H9 (cell line): ENCODE data around the gene ATRX. TPM values are rescaled to one million over a fixed set of nuclear protein-coding genes. Genes with fewer than 3 reads are reported as not detected.

Source experiments
- DNase-seq: peaks from one replicate; pipeline ENCODE4 v3.0.0-alpha.2; 2017
- H2AFZ ChIP-seq: one replicate; pipeline ENCODE4 v1.6.1; 2013; ENCODE audit warnings: mild to moderate bottlenecking, low read length, control low read depth, moderate library complexity
- H2AK5ac ChIP-seq: 2 replicates; pipeline ENCODE4 v1.6.1; 2013; ENCODE audit warnings: low read length, control low read depth, mixed read lengths; ENCODE audit not compliant: insufficient read length
- H2BK120ac ChIP-seq: one replicate; pipeline ENCODE4 v1.6.1; 2013; ENCODE audit warnings: low read depth, mild to moderate bottlenecking, low read length, control low read depth, inconsistent platforms; ENCODE audit not compliant: poor library complexity, severe bottlenecking
- H2BK12ac ChIP-seq: 2 replicates; pipeline ENCODE4 v1.6.1; 2013; ENCODE audit warnings: low read length, control low read depth, mixed read lengths, low read depth; ENCODE audit not compliant: insufficient read length
- H2BK15ac ChIP-seq: 2 replicates; pipeline ENCODE4 v1.6.1; 2013; ENCODE audit warnings: low read depth, low read length, control low read depth
- H2BK20ac ChIP-seq: one replicate; pipeline ENCODE4 v1.6.1; 2013; ENCODE audit warnings: low read depth, mild to moderate bottlenecking, low read length, control low read depth, inconsistent platforms; ENCODE audit not compliant: poor library complexity, severe bottlenecking
- H2BK5ac ChIP-seq: 2 replicates; pipeline ENCODE4 v1.6.1; 2013; ENCODE audit warnings: low read length, control low read depth, mixed read lengths; ENCODE audit not compliant: insufficient read length
- H3K14ac ChIP-seq: 2 replicates; pipeline ENCODE4 v1.6.1; 2013; ENCODE audit warnings: low read length, control low read depth; ENCODE audit not compliant: insufficient read depth
- H3K18ac ChIP-seq: 2 replicates; pipeline ENCODE4 v1.6.1; 2013; ENCODE audit warnings: low read depth, mild to moderate bottlenecking, mixed read lengths, low read length, control low read depth; ENCODE audit not compliant: insufficient read length
- H3K23ac ChIP-seq: 2 replicates; pipeline ENCODE4 v1.6.1; 2013; ENCODE audit warnings: low read length, control low read depth, mixed read lengths, low read depth; ENCODE audit not compliant: insufficient read length
- H3K23me2 ChIP-seq: 2 replicates; pipeline ENCODE4 v1.6.1; 2013; ENCODE audit warnings: low read depth, mild to moderate bottlenecking, mixed read lengths, low read length, control low read depth; ENCODE audit not compliant: insufficient read length, poor library complexity, severe bottlenecking
- H3K27ac ChIP-seq: 2 replicates; pipeline ENCODE4 v1.5.1; 2013; ENCODE audit warnings: low read length, control low read depth, mixed read lengths, low read depth; ENCODE audit not compliant: insufficient read length
- H3K27me3 ChIP-seq: 2 replicates; pipeline ENCODE4 v1.6.1; 2013; ENCODE audit warnings: low read length, control low read depth, inconsistent platforms; ENCODE audit not compliant: insufficient read depth
- H3K4ac ChIP-seq: 2 replicates; pipeline ENCODE4 v1.6.1; 2013; ENCODE audit warnings: low read depth, mild to moderate bottlenecking, control low read depth, inconsistent platforms, low read length, moderate library complexity
- H3K4me1 ChIP-seq: 2 replicates; pipeline ENCODE4 v1.6.1; 2013; ENCODE audit warnings: low read length, control low read depth, inconsistent platforms; ENCODE audit not compliant: insufficient read depth
- H3K4me2 ChIP-seq: 2 replicates; pipeline ENCODE4 v1.6.1; 2013; ENCODE audit warnings: low read length, control low read depth, mixed read lengths; ENCODE audit not compliant: insufficient read length, insufficient read depth
- H3K56ac ChIP-seq: 2 replicates; pipeline ENCODE4 v1.6.1; 2013; ENCODE audit warnings: low read depth, mild to moderate bottlenecking, mixed read lengths, low read length, control low read depth; ENCODE audit not compliant: insufficient read length
- H3K79me1 ChIP-seq: 2 replicates; pipeline ENCODE4 v1.6.1; 2013; ENCODE audit warnings: low read depth, mild to moderate bottlenecking, moderate library complexity, low read length, control low read depth, inconsistent platforms; ENCODE audit not compliant: insufficient read depth, poor library complexity, severe bottlenecking
- H3K79me2 ChIP-seq: 2 replicates; pipeline ENCODE4 v1.6.1; 2013; ENCODE audit warnings: low read length, control low read depth, inconsistent platforms; ENCODE audit not compliant: insufficient read depth
- H3K9ac ChIP-seq: 2 replicates; pipeline ENCODE4 v1.6.1; 2013; ENCODE audit warnings: low read length, control low read depth, mixed read lengths; ENCODE audit not compliant: insufficient read length; ENCODE audit errors: extremely low read depth
- H3K9me3 ChIP-seq: one replicate; pipeline ENCODE4 v1.6.1; 2013; ENCODE audit warnings: low read depth, low read length, inconsistent platforms; ENCODE audit not compliant: control insufficient read depth
- H3T11ph ChIP-seq: one replicate; pipeline ENCODE4 v1.6.1; 2013; ENCODE audit warnings: mild to moderate bottlenecking, low read length, control low read depth, inconsistent platforms
- H4K20me1 ChIP-seq: one replicate; pipeline ENCODE4 v1.6.1; 2013; ENCODE audit not compliant: control insufficient read depth, insufficient read length, insufficient read depth
- H4K5ac ChIP-seq: 2 replicates; pipeline ENCODE4 v1.6.1; 2013; ENCODE audit warnings: low read depth, mild to moderate bottlenecking, mixed read lengths, low read length, control low read depth; ENCODE audit not compliant: insufficient read length
- H4K8ac ChIP-seq: replicated peaks from 2 replicates; pipeline ENCODE4 v1.6.1; 2013; ENCODE audit warnings: low read length, control low read depth, mixed read lengths, low read depth; ENCODE audit not compliant: insufficient read length
- H4K91ac ChIP-seq: 2 replicates; pipeline ENCODE4 v1.6.1; 2013; ENCODE audit warnings: low read depth, mild to moderate bottlenecking, moderate library complexity, mixed read lengths, low read length, control low read depth; ENCODE audit not compliant: insufficient read length
- H3K27ac Mint-ChIP-seq, 3 experiments: 2 replicates in 2 of 3; 3 replicates in 1 of 3; pipeline ENCODE4 v1.8.0; 2020 to 2021; ENCODE audit warnings: mixed read lengths in 3 of 3, mild to moderate bottlenecking in 1 of 3, moderate library complexity in 1 of 3
- H3K27me3 Mint-ChIP-seq: 2 replicates; pipeline ENCODE4 v1.8.0; 2021; ENCODE audit warnings: low read depth, mild to moderate bottlenecking, moderate library complexity, mixed read lengths
- H3K36me3 Mint-ChIP-seq, 3 experiments: 2 replicates in 2 of 3; 3 replicates in 1 of 3; pipeline ENCODE4 v1.8.0; 2020 to 2021; ENCODE audit warnings: low read depth in 3 of 3, mixed read lengths in 3 of 3; ENCODE audit not compliant: insufficient read depth in 1 of 3
- H3K4me1 Mint-ChIP-seq, 2 experiments: 2 replicates each; pipeline ENCODE4 v1.8.0; 2020; ENCODE audit warnings: mixed read lengths in 2 of 2
- H3K4me3 Mint-ChIP-seq, 2 experiments: 2 replicates in 1 of 2; 3 replicates in 1 of 2; pipeline ENCODE4 v1.8.0; 2020 to 2021; ENCODE audit warnings: mild to moderate bottlenecking in 2 of 2, mixed read lengths in 2 of 2, moderate library complexity in 1 of 2
- H3K9me3 Mint-ChIP-seq, 2 experiments: 2 replicates in 1 of 2; 3 replicates in 1 of 2; pipeline ENCODE4 v1.8.0; 2020; ENCODE audit warnings: mild to moderate bottlenecking in 2 of 2, mixed read lengths in 2 of 2, moderate library complexity in 1 of 2
- CTCF ChIP-seq: fragments of 200-600 bp; sonication (generic); conservative IDR thresholded peaks from 3 replicates; pipeline ENCODE4 v1.8.0; 2021; ENCODE audit warnings: antibody characterized with exemption, mild to moderate bottlenecking
- WGBS: extraction: QIAGEN DNeasy Blood & Tissue Kit; methylation state at CpG from one replicate; pipeline ENCODE4 v1.1.7; 2013; ENCODE audit warnings: missing lambda C conversion rate, low lambda C conversion rate, mixed read lengths; ENCODE audit not compliant: insufficient read length; ENCODE audit errors: extremely low coverage; 5-methylcytosine and 5-hydroxymethylcytosine counted together
- total RNA-seq: library from RNA; stranded (reverse); gene quantifications from 2 replicates; pipeline ENCODE4 v1.2.1, GENCODE V29; 2021

The ATRX gene
- total RNA-seq, 1 experiment from 2014 or later, result 76.0 TPM

GRCh38 chrX:77776659-77777058, 9.4 kb downstream of the ATRX start:
- H2BK12ac ChIP-seq, result no peak overlapping the region
- Mint-ChIP-seq H3K9me3 (peaks cover 49 to 57% of the 10 kb centered on the region in 2 experiments), H3K4me3 (no peak overlapping the region), H3K36me3 (peaks cover 9 to 12% (median 11%) of the 10 kb centered on the region in 3 experiments; a peak in 5 of 7 replicates), H3K27me3 (no peaks in the 10 kb centered on the region), H3K27ac (no peak overlapping the region), H3K4me1 (peaks cover 9 to 14% of the 10 kb centered on the region in 2 experiments)
- no peak overlapping the region for H3K4ac ChIP-seq
- no peak overlapping the region for H2BK20ac ChIP-seq
- TF ChIP-seq CTCF, result no peak
- DNase-seq, result no peak
- H2BK5ac ChIP-seq, result no peak overlapping the region
- H2AK5ac ChIP-seq, result no peak overlapping the region
- no peak overlapping the region for H4K5ac ChIP-seq
- H3K27me3 ChIP-seq, result no peaks in the 10 kb centered on the region
- H2AFZ ChIP-seq, result no peak overlapping the region
- H3K9me3 ChIP-seq, result no peaks in the 10 kb centered on the region
- no peak overlapping the region for H2BK120ac ChIP-seq
- H2BK15ac ChIP-seq, result no peak overlapping the region
- no peak overlapping the region for H4K91ac ChIP-seq
- no peak overlapping the region for H3K18ac ChIP-seq
- H4K20me1 ChIP-seq, result no peaks in the 10 kb centered on the region
- H3K14ac ChIP-seq, result no peak overlapping the region
- no CpG with 5 or more reads among the region's 2 CpGs for WGBS
- H3K4me2 ChIP-seq, result no peak overlapping the region
- H4K8ac ChIP-seq, result no peak overlapping the region
- H3K79me1 ChIP-seq, result no peaks in the 10 kb centered on the region
- H3K23ac ChIP-seq, result no peak overlapping the region
- no peak overlapping the region for H3T11ph ChIP-seq
- no peak overlapping the region for H3K9ac ChIP-seq
- H3K23me2 ChIP-seq, result no peaks in the 10 kb centered on the region
- no peaks in the 10 kb centered on the region for H3K4me1 ChIP-seq
- H3K27ac ChIP-seq, result no peak overlapping the region
- H3K56ac ChIP-seq, result no peak overlapping the region
- peaks cover 35% of the 10 kb centered on the region; the same call in 1 of the 2 replicates for H3K79me2 ChIP-seq
